ENCODE measurements around the gene KRT38.
"Not testable (repeated sequence)": the region's sequence is repeated elsewhere in the genome, so short reads cannot be mapped to it uniquely, and the experiment has no call there.

The KRT38 gene

DNA sequence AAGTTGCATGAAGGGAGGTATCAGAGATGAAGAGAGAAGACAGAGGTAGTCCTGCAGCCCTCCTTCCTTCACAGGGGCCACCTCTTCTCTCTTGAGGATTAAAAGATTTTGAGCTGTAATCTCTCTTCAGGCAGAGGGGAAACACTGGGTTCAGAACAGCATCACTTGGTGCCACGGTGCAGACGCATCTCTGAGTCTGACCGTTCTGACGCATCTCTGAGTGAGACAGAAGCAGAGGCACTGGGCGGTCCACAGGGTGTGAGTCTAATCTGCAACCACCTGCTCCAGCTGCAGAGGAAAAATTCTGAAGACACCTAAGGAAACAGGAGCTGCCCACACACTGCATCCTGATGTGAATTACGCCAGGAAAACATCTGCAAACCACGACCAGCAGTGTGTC is 11.1 kb downstream of the KRT38 start:
- no peak for DNase-seq
- in situ Hi-C loops (cut with MboI; ENCODE audit: low pct_unique_long_range_greater_than_20kb, low sequenced_read_pairs) = no loop called here

DNA sequence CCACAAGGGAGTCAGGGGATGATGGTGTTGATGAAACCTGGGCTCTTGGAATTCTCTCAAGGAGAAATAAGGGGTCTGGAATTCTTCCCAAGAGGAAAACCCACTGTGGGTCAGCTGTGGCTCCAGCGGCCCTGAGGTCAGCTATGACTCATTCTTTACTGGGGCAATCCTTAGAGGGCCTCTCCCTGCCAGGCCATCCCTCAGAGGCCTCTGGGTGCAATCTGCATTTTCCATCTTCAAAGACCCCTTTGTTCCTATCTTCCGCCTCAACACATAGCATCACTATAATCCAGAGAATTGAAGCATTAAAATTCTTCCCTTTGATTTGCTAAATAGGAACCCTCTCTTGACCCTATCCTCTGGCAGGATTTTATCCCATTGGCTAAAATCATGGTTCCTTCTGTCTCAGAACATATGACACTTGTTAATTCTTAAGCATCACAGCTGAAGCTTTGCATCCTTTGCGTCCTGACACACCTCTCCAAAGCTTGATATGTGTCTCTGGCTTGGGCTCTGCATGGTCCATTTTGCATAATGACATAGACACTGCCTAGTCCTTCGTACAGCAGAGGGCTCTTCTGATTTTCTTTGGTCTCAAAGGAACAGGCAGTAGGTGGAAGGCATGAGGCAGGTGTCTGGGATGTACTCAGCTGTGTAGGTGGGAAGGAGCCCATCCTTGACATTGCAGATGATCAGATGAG is 12.0 kb downstream of the KRT38 start:
- in situ Hi-C loops (cut with MboI; ENCODE audit: low pct_unique_long_range_greater_than_20kb, low sequenced_read_pairs) = no loop called here
- no peak for DNase-seq

DNA sequence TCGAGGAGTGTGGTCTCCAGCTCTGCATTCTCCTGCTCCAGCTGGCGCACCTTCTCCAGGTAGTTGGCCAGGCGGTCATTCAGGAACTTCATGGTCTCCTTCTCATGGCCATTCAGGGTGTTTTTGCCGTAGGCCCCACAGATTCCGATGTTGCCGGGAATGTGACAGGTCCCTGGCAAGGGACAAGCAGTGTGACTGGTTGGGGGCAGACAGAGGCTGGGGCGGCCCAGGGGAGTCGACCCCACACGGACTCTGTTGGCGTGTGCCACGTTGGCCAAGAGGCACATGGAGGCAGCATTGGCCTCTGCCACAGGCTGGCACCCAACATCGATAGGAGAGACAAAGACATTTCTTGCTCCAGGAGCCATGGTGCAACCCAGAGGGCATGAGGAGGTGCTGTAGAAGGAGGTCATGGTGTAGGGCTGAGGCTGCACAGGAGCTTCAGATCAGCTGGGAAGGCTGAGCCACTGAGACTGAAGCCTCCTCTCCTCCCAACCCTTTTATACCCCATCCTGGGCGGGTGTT is 16.6 kb downstream of the KRT38 start, which contains the start of gene KRT37:
Gene KRT37 (minus strand): TSS at position 475 of the 525 bp plus-strand sequence. CDS start 62 bp downstream, at position 413.
- in situ Hi-C loops (cut with MboI; ENCODE audit: low pct_unique_long_range_greater_than_20kb, low sequenced_read_pairs) = no loop called here
- DNase-seq = no peak

DNA sequence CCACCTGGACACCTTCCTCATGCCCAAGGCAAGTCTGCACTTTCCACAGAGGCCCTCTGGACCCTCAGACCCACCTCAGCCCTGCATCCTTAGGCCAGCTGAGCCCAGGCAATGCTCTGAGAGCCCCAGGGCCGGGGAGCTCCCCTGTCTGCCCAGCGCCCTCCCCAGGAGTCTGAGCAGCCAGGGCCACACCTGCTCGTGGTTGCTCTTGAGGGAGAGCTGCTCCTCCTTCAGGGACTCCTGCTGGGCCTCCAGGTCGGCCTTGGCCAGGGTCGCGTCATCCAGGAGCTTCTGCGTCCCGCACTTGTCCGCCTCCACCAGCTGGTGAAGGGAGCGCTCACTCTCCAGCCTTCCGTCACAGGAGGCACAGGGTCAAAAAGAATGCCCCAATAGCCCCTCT is 18.2 kb downstream of the KRT38 start:
- in situ Hi-C loops (cut with MboI; ENCODE audit: low pct_unique_long_range_greater_than_20kb, low sequenced_read_pairs); DNase-seq: not testable (repeated sequence)

DNA sequence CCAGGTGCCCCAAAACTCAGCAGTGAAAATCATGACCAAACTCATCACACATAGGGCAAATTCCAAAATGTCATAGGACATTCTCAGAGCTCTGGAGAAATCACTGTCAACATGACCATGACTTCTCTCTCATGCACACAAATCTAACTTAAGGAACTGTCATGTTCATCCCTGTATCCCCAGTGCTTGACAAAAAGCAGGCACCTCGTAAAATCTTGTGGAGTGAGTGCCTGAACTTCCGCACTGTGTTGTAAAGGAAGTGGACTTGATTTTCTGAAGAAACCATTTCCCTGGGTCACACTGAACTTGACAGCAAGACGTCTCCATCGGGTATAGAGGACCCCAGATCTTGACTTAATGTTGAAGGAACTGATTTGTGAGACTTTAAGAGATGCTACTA is 19.2 kb downstream of the KRT38 start:
- no peak for DNase-seq
- in situ Hi-C loops (cut with MboI; ENCODE audit: low pct_unique_long_range_greater_than_20kb, low sequenced_read_pairs) = no loop called here

DNA sequence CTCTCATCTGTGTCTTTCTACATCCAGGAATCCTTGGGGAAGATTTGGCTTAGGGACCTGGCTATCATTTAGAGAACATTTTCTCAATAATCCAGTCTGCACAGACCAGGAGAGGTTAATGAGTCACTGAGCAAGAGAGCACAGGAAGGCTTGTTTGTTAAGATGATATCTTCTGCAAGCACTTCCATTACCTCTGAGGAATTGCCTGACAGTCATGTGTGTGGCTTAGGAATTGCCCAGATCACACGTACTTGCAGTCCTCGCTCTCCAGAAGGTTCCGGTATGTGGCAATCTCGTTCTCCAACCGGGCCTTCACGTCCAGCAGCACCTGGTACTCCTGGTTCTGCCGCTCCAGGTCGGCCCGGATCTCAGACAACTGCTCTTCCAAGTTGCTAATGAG is 19.7 kb downstream of the KRT38 start:
- DNase-seq = no peak
- in situ Hi-C loops (cut with MboI; ENCODE audit: low pct_unique_long_range_greater_than_20kb, low sequenced_read_pairs) = no loop called here

DNA sequence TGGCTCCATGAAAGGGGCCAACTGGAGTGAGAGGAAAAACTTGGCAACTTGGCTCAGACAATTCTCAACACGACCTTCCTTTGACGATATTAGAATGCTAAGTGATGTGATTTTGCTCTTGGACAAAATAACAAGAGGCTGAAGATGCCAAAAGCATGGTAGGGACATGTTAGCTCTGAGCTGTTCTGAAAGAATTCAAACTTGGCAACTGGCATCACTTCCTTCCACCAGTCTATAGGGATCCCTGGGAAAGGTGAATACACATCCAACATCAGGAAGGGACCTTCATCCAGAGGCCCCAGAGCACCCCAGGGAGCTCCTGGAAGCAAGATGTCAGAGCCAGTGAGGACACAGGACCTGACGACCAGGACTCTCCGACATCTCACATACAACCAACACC is 20.6 kb downstream of the KRT38 start:
- in situ Hi-C loops (cut with MboI; ENCODE audit: low pct_unique_long_range_greater_than_20kb, low sequenced_read_pairs) = no loop called here
- DNase-seq = no peak

DNA sequence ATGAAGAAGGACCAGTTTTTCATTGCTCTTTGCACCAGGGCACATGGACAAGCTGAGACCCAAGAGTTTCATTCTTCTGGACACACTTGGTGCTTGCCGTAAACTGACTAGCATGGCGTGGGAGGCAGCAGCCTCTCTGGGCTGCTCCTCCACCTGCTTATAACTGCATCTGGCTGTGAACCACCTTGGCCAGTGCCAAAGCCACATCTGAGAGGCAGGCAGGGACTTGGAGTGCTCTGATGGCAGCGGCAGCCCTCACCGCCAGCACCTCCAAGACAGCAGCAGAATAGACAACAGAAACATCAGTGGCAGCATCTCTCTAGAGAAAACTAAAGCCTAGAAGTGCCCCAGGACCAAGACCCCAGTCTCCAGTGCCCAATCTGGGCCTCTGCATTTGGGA is 21.1 kb downstream of the KRT38 start:
- DNase-seq = no peak
- in situ Hi-C loops (cut with MboI; ENCODE audit: low pct_unique_long_range_greater_than_20kb, low sequenced_read_pairs) = no loop called here

DNA sequence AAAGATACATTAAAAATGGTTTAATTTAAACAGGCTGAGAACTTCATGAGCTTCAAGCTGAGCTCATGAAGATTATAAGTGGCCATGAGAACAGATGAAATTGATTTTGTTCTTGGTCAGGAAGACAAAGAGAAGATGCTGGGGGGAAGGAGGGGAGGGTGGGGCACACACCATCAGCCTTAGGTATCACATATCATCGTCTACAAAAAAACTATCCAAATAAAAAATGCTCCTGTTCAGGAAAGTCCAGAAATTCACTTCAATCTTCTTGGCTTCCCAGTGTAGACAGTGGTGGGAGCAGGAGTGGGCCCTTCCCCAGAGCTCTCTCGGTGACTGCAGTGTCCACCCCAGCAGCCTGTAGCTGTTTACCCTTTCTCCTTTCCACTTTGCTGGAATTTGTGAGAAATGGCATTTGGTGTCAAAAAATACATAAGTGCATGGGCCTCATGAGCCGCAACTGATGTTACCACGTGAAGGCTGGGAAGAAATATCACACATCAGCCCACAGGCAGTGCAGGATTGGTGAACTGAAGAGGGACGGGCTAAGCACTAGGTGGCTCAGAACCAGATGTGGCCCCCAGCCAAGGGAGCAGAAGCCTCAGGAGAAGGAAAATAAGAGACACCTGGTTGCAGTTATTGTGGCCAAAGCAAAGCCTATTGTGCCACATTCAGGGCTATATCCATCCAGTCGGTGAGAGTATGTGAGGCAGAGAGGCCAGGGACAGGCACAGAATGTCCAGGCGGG is 22.5 kb downstream of the KRT38 start:
- in situ Hi-C loops (cut with MboI; ENCODE audit: low pct_unique_long_range_greater_than_20kb, low sequenced_read_pairs) = no loop called here
- DNase-seq = no peak

DNA sequence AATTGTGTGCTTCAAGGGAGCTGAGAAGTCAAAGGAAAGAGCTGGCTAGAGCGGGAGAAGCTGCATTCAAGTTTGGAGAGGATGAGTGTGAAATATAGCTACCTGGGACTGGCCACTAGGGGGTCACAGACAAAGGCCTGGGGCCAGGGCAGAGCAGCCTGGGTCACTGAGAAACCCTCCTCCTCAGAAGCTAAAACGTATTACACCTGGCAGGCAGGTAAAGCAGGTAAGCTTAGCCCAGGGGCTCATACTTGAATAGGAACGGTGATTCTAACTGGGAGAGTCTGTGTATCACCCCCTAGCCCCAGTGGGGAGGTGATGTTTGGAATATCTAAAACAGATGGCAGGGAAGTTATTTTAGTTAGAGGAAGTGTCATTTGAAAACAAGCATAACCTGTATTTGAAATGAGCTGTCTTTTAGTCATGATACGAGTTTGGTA is 23.2 kb downstream of the KRT38 start:
- peak; percentile 1 for DNase-seq
- in situ Hi-C loops (cut with MboI; ENCODE audit: low pct_unique_long_range_greater_than_20kb, low sequenced_read_pairs) = no loop called here

DNA sequence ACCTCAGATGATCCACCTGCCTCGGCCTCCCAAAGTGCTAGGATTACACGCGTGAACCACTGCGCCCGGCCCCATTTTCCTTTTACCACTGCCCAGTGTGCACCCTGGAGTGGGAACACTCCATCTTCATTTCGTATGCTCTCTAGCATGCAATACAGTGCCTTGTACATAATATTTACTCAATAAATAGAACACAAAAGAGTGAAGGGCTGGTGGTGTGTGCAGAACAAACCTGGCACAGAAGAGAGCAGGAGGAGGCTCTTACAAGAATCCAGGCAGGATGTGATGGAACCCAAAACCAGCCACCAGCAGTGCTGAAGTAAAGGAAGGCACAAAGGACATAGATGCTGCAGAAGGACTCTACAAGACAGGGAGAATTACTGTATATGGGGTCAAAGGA is 23.7 kb downstream of the KRT38 start:
- no peak for DNase-seq
- in situ Hi-C loops (cut with MboI; ENCODE audit: low pct_unique_long_range_greater_than_20kb, low sequenced_read_pairs) = no loop called here

DNA sequence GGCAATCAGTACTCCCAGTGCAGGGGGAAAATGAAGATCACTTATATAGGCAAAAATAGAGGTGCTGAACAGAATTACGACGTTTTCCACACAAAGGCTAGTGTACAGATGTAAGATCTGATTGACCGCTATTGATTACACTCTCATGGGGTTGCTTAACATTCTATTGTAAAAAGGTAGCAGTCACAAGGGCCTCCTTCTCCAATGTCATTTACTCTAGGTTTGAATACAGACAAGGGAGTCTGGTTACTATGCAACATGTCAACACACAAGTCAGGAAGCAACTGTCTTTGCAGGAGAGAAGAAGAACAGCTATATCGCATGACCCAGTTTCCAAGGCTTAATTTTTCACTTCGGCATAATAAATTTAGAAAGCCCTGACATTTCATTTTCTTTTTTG is 24.3 kb downstream of the KRT38 start:
- no peak for DNase-seq
- in situ Hi-C loops (cut with MboI; ENCODE audit: low pct_unique_long_range_greater_than_20kb, low sequenced_read_pairs) = no loop called here

DNA sequence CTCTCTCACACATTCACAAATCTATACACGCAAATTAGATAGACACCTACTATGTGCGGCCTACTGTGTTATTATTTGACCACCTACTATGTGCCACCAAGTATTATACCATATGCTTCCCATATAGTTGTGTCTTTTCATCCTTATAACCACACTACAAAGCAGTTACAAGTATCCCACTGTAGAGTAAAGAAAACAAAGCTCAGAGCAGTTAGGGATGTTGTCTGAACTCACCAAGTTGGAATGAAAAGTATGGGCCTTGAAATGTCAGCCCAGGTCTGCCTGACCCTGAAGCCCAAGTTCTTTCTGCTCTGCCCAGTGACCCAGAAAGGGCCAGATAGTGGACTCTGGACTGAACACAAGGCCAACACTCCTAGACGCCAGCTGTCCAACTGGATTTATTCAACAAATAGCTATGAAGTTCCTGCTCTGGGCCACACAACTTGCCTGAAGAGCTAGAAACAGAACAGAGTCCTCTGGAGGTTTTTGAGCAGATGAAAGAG is 24.9 kb downstream of the KRT38 start:
- no peak for DNase-seq
- in situ Hi-C loops (cut with MboI; ENCODE audit: low pct_unique_long_range_greater_than_20kb, low sequenced_read_pairs) = no loop called here

DNA sequence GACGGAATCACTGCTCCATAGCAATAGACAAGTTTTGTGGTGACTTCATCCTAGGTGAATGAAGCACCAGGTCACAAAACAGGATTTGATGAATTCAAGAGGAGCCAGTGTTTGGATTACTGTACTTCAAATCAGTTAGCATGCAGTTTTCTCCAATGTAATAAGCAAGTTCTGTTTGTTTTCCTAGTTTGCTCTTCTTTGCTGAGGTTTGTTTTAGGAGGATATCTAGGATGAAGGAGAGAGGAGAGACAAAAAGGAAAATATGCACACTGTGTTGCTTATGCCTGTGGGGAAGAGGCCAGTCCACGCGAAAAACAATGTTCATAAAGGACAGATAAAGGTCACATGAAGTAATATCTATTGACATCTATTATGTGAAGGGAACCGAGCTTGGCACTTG is 25.4 kb downstream of the KRT38 start:
- in situ Hi-C loops (cut with MboI; ENCODE audit: low pct_unique_long_range_greater_than_20kb, low sequenced_read_pairs) = no loop called here
- no peak for DNase-seq

DNA sequence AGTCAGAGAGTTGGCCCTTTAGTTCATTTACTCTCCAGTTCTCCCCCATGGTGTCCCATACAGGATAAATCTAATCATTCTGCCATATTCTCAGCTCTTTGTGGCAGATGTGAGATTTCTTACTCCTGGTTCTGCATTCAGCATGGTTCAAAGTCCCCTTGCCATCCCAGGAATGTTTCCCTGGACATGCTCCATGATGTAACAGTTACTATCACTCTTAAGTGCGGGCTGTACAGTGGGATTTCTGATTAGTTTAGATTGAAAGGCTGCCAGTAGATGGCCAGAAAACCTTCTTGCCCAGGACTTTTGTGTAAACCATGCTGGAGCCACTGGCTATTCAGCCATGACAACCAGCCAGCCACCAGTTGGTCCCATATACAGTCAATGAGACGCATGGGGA is 26.8 kb downstream of the KRT38 start:
- in situ Hi-C loops (cut with MboI; ENCODE audit: low pct_unique_long_range_greater_than_20kb, low sequenced_read_pairs) = no loop called here
- DNase-seq = no peak

DNA sequence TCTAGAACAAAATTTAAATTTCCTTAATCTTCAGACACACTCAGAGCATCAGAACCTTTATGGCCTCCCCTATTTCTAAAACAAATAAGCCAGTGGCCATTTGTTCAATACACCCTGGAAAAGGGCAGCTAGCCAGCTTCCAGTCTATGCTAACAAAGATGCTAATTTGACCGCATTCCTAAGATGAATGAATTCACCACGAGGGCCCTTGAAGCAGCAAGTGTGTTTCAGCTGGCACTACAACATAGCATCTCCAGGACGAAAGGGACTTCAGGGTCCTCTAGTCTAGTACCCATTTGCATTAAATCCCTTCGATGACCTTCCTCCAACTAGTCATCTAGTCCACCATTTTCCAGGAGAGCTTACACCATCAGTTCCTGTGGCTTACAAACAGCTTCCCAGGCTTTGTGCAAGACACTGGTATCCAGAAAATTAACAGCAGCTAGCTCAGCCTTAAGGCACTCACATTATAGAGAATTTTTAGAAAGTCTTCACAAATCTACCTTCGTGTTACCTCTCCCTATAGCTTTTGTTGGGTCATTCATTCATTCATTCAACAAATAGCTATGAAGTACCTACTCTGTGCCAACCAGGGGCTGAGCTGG is 27.3 kb downstream of the KRT38 start:
- in situ Hi-C loops (cut with MboI; ENCODE audit: low pct_unique_long_range_greater_than_20kb, low sequenced_read_pairs) = no loop called here
- no peak for DNase-seq

DNA sequence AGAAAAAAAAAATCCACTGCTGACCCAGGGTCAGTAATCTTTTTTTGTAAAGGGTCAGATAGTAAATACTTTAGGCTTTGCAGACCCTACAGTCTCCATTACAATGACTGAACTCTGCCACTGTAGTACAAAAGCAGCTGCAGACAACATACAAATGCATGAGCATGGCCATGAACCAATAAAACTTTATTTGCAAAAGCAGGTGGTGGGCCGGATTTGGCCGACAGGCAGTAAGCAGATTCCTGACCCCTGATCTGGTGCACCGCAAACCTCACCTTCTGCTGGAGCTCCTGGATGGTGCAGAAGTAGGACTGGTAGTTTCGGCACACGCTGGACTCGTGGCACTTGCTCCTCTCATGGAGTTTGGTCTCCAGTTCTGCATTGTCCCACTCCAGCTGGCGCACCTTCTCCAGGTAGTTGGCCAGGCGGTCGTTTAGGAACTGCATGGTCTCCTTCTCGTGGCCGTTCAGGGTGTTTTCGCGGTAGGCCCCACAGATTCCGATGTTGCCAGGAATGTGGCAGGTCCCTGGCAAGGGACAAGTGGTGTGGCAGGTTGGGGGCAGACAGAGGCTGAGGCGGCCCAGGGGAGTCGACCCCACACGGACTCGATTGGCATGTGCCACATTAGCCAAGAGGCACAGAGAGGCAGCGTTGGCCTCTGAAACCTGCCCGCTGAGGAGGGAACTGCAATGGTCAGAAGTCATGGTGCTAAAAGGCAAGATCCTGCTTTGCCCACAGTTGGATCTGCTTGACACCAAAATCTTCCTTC is 29.5 kb downstream of the KRT38 start:
- in situ Hi-C loops (cut with MboI; ENCODE audit: low pct_unique_long_range_greater_than_20kb, low sequenced_read_pairs) = no loop called here
- DNase-seq = no peak

DNA sequence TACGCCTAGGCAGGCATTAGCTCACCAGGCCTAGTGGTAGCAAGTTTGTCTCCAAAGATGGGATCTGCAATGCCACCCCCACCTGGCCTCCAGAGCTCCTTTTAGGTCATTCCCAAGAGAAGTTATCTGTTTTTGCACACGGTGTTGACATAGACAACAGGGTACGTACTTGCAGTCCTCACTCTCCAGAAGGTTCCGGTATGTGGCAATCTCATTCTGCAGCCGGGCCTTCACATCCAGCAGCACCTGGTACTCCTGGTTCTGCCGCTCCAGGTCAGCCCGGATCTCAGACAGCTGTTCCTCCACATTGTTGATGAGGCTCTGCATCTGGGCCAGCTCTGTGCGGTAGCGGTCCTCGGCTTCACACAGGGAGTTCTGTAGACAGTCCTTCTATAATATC is 33.6 kb downstream of the KRT38 start:
- in situ Hi-C loops (cut with MboI; ENCODE audit: low pct_unique_long_range_greater_than_20kb, low sequenced_read_pairs) = no loop called here
- no peak for DNase-seq

DNA sequence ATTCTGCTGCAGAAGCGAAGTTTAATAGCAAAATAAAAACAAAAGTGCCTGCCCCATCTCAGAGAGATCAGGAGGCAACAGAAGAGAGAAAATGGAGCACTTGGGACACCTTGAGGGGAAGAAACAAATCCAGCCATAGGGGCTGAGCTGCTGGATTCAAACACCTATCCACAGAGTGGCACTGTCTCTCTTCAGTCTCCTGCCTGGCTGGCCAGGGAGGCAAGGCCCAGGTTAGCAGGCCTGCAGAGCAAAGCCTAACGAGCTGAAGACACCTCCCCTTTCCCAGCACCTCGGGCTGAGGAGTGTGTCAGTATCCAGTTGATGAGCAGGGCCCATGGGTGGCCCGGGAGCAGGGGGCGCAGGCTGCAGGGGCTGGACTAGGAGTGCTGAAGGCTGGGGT is 34.6 kb downstream of the KRT38 start:
- DNase-seq = no peak
- in situ Hi-C loops (cut with MboI; ENCODE audit: low pct_unique_long_range_greater_than_20kb, low sequenced_read_pairs) = no loop called here

Measured in KBM-7 (cell line).